ENCODE data around the gene GFPT1. TPM values are rescaled to one million over a fixed set of nuclear protein-coding genes. Genes with fewer than 3 reads are reported as not detected.

GFPT1 gene
- total and polyA plus RNA-seq, 4 donors = 14.7 to 42.6 (median 18.1) TPM

DNA sequence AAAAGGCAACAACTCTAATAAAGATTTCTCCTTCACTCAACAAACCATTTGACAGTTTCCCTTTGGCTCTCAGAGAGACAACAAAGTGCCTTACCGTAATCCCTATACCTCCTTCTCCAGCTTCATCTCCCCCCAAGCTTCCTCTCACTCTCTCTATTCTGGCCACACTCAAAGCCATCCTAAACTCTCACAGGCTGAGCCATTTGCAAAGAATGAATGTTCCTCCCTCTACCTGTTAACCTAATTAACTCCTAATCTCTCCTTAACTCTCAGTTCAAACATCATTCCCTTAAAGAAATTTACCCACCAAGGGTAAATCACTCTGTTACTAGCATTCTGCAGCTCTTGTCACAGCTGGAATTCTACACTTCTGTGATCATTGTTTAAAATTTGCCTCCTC, 38.2 kb downstream of the GFPT1 start (continued):
- TF ChIP-seq, protein P1, sequence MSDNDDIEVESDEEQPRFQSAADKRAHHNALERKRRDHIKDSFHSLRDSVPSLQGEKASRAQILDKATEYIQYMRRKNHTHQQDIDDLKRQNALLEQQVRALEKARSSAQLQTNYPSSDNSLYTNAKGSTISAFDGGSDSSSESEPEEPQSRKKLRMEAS (IDR thresholded peaks at IDR 0.05) = no peak

DNA sequence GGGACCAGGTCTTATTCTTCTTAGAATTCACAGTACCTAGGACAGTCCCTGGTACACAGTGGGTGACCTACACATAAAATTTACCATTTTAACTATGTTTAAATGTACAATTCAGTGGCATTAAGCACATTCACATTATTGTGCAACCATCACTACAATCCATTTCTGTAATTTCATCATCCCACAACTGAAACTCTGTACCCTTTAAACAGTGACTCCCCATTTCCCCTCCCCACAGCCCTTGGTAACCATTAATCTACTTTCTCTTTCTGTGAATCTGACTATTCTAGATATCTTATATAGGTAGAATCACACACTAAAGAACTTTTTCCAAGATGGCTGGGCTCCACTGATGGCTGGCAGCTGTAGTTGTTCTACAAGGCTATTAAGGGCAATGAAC, 41.6 kb downstream of the GFPT1 start:
- Histone ChIP-seq H3K4me1 (ENCODE audit: control insufficient read depth in 4 of 4, insufficient read depth in 4 of 4, low read length in 3 of 4) (peaks cover 0 to 2% (median 0%) of the 10 kb centered on the region in 4 donors), H3K9ac (ENCODE audit: low read depth in 1 of 2, low read length in 2 of 2) (no peak overlapping the region), H3K27ac (ENCODE audit: low read depth in 1 of 2, low read length in 2 of 2) (no peak overlapping the region), H3K9me3 (ENCODE audit: control insufficient read depth in 4 of 4, low read length in 3 of 4) (no peaks in the 10 kb centered on the region), H3K36me3 (ENCODE audit: control insufficient read depth in 4 of 4, insufficient read depth in 3 of 4, low read depth in 1 of 4, low read length in 3 of 4) (peaks cover 20 to 73% (median 63%) of the 10 kb centered on the region in 4 donors), H3K4me3 (ENCODE audit: low read depth in 1 of 3, low read length in 3 of 3) (no peak overlapping the region), H3K27me3 (ENCODE audit: control insufficient read depth in 4 of 4, insufficient read depth in 4 of 4, low read length in 3 of 4) (no peaks in the 10 kb centered on the region)
- DNase-seq (ENCODE audit: low spot score) = no peak
- no peak for TF ChIP-seq HNF4G (IDR thresholded peaks at IDR 0.05)
- no peak for TF ChIP-seq FOXA2 (IDR thresholded peaks at IDR 0.05)
- no peak for TF ChIP-seq JUND (IDR thresholded peaks at IDR 0.05)
- no peak for TF ChIP-seq TAF1 (conservative IDR thresholded peaks at IDR 0.05)
- no peak for TF ChIP-seq YY1 (IDR thresholded peaks at IDR 0.05)
- TF ChIP-seq NR2F2 (IDR thresholded peaks at IDR 0.05) = no peak
- TF ChIP-seq RXRA (IDR thresholded peaks at IDR 0.05) = peak in 1 of 2 donors; percentile 40
- TF ChIP-seq, protein P2, sequence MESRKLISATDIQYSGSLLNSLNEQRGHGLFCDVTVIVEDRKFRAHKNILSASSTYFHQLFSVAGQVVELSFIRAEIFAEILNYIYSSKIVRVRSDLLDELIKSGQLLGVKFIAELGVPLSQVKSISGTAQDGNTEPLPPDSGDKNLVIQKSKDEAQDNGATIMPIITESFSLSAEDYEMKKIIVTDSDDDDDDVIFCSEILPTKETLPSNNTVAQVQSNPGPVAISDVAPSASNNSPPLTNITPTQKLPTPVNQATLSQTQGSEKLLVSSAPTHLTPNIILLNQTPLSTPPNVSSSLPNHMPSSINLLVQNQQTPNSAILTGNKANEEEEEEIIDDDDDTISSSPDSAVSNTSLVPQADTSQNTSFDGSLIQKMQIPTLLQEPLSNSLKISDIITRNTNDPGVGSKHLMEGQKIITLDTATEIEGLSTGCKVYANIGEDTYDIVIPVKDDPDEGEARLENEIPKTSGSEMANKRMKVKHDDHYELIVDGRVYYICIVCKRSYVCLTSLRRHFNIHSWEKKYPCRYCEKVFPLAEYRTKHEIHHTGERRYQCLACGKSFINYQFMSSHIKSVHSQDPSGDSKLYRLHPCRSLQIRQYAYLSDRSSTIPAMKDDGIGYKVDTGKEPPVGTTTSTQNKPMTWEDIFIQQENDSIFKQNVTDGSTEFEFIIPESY (IDR thresholded peaks at IDR 0.05) = no peak
- TF ChIP-seq GABPA (IDR thresholded peaks at IDR 0.05 in 1 of 2, conservative IDR thresholded peaks at IDR 0.05 in 1 of 2) = no peak
- TF ChIP-seq, protein P3, sequence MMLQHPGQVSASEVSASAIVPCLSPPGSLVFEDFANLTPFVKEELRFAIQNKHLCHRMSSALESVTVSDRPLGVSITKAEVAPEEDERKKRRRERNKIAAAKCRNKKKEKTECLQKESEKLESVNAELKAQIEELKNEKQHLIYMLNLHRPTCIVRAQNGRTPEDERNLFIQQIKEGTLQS (IDR thresholded peaks at IDR 0.05) = peak; percentile 82
- TF ChIP-seq, protein P4, sequence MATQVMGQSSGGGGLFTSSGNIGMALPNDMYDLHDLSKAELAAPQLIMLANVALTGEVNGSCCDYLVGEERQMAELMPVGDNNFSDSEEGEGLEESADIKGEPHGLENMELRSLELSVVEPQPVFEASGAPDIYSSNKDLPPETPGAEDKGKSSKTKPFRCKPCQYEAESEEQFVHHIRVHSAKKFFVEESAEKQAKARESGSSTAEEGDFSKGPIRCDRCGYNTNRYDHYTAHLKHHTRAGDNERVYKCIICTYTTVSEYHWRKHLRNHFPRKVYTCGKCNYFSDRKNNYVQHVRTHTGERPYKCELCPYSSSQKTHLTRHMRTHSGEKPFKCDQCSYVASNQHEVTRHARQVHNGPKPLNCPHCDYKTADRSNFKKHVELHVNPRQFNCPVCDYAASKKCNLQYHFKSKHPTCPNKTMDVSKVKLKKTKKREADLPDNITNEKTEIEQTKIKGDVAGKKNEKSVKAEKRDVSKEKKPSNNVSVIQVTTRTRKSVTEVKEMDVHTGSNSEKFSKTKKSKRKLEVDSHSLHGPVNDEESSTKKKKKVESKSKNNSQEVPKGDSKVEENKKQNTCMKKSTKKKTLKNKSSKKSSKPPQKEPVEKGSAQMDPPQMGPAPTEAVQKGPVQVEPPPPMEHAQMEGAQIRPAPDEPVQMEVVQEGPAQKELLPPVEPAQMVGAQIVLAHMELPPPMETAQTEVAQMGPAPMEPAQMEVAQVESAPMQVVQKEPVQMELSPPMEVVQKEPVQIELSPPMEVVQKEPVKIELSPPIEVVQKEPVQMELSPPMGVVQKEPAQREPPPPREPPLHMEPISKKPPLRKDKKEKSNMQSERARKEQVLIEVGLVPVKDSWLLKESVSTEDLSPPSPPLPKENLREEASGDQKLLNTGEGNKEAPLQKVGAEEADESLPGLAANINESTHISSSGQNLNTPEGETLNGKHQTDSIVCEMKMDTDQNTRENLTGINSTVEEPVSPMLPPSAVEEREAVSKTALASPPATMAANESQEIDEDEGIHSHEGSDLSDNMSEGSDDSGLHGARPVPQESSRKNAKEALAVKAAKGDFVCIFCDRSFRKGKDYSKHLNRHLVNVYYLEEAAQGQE (IDR thresholded peaks at IDR 0.05) = no peak
- TF ChIP-seq SP1 (IDR thresholded peaks at IDR 0.05) = peak; percentile 27
- TF ChIP-seq EGR1 (IDR thresholded peaks at IDR 0.05; ENCODE audit: low read depth in 2 of 2) = no peak
- peak; percentile 29 to 49 for TF ChIP-seq HNF4A (conservative IDR thresholded peaks at IDR 0.05)
- TF ChIP-seq, protein P1 (IDR thresholded peaks at IDR 0.05) = no peak
- TF ChIP-seq FOXA1 (IDR thresholded peaks at IDR 0.05) = no peak
- no peak for TF ChIP-seq RAD21 (IDR thresholded peaks at IDR 0.05)
- TF ChIP-seq, protein P5, sequence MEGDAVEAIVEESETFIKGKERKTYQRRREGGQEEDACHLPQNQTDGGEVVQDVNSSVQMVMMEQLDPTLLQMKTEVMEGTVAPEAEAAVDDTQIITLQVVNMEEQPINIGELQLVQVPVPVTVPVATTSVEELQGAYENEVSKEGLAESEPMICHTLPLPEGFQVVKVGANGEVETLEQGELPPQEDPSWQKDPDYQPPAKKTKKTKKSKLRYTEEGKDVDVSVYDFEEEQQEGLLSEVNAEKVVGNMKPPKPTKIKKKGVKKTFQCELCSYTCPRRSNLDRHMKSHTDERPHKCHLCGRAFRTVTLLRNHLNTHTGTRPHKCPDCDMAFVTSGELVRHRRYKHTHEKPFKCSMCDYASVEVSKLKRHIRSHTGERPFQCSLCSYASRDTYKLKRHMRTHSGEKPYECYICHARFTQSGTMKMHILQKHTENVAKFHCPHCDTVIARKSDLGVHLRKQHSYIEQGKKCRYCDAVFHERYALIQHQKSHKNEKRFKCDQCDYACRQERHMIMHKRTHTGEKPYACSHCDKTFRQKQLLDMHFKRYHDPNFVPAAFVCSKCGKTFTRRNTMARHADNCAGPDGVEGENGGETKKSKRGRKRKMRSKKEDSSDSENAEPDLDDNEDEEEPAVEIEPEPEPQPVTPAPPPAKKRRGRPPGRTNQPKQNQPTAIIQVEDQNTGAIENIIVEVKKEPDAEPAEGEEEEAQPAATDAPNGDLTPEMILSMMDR (IDR thresholded peaks at IDR 0.05; ENCODE audit: low read depth, low read length, missing input control) = no peak

Data from liver (tissue), 9 donors.